Smooth muscle cell (in vitro differentiated cells): ENCODE measurements around the gene ZNF324. TPM values are rescaled to one million over a fixed set of nuclear protein-coding genes. Genes with fewer than 3 reads are reported as not detected.
A peak's percentile ranks its signal among the peaks of the same experiment; 100 is the strongest.

ENCODE experiments used
- DNase-seq: peaks from one replicate; lab custom pipeline; 2025; ENCODE audit not compliant: unreplicated experiment; lab: John Stamatoyannopoulos, UW
- H2AFZ ChIP-seq: fragments of 200-600 bp; sonication (generic); 2 replicates; pipeline ENCODE4 v1.6.0; 2016; ENCODE audit warnings: antibody characterized with exemption, low read depth, mild to moderate bottlenecking
- H3F3A ChIP-seq: fragments of 200-600 bp; sonication (generic); 2 replicates; pipeline ENCODE4 v1.6.0; 2017; ENCODE audit warnings: antibody characterized with exemption, low read depth
- H3K27ac ChIP-seq: fragments of 200-600 bp; sonication (generic); 2 replicates; pipeline ENCODE4 v1.5.1; 2016; ENCODE audit warnings: low read depth, mild to moderate bottlenecking
- H3K27me3 ChIP-seq: fragments of 200-600 bp; sonication (generic); 2 replicates; pipeline ENCODE4 v1.6.1; 2016; ENCODE audit warnings: low read depth, mild to moderate bottlenecking
- H3K36me3 ChIP-seq: fragments of 200-600 bp; sonication (generic); 2 replicates; pipeline ENCODE4 v1.5.1; 2016; ENCODE audit warnings: low read depth
- H3K4me1 ChIP-seq: fragments of 200-600 bp; sonication (generic); 2 replicates; pipeline ENCODE4 v1.5.1; 2016; ENCODE audit warnings: low read depth
- H3K4me2 ChIP-seq: fragments of 200-600 bp; sonication (generic); 2 replicates; pipeline ENCODE4 v1.6.0; 2016; ENCODE audit warnings: mild to moderate bottlenecking
- H3K4me3 ChIP-seq: fragments of 200-600 bp; sonication (generic); 2 replicates; pipeline ENCODE4 v1.5.1; 2016; ENCODE audit warnings: mild to moderate bottlenecking
- H3K79me2 ChIP-seq: fragments of 200-600 bp; sonication (generic); 2 replicates; pipeline ENCODE4 v1.6.0; 2016; ENCODE audit warnings: low read depth, mild to moderate bottlenecking
- H3K9ac ChIP-seq: fragments of 200-600 bp; sonication (generic); 2 replicates; pipeline ENCODE4 v1.6.0; 2016; ENCODE audit warnings: low read depth
- H3K9me3 ChIP-seq: fragments of 200-600 bp; sonication (generic); replicated peaks from 2 replicates; pipeline ENCODE4 v1.5.1; 2016; ENCODE audit warnings: low read depth
- H4K20me1 ChIP-seq: fragments of 200-600 bp; sonication (generic); 2 replicates; pipeline ENCODE4 v1.6.0; 2016; ENCODE audit warnings: low read depth
- WGBS: methylation state at CpG from one replicate; pipeline ENCODE4 v1.1.7; 2016; ENCODE audit warnings: low lambda C conversion rate; 5-methylcytosine and 5-hydroxymethylcytosine counted together
- polyA plus RNA-seq: library from polyadenylated mRNA; unstranded; fragments of >200 nt; fragmentation: Nextera tagmentation; extraction: Ambion mirVana; gene quantifications from 2 replicates; pipeline ENCODE4 v1.2.1, GENCODE V29; 2016
- total RNA-seq: library from RNA; depleted of rRNA; stranded (reverse); fragments of >200 nt; gene quantifications from 2 replicates; pipeline ENCODE4 v1.2.3, GENCODE V29; 2014
- TF ChIP-seq, protein P1 (sequence below): fragments of 200-600 bp; sonication (generic); IDR thresholded peaks from 2 replicates; pipeline ENCODE4 v1.5.1; 2017; ENCODE audit warnings: borderline replicate concordance, mild to moderate bottlenecking, antibody characterized with exemption; ENCODE audit not compliant: insufficient read depth, poor library complexity, severe bottlenecking

The ZNF324 gene
- total and polyA plus RNA-seq, 2 experiments from 2014 or later = 8.8 to 10.2 TPM

DNA sequence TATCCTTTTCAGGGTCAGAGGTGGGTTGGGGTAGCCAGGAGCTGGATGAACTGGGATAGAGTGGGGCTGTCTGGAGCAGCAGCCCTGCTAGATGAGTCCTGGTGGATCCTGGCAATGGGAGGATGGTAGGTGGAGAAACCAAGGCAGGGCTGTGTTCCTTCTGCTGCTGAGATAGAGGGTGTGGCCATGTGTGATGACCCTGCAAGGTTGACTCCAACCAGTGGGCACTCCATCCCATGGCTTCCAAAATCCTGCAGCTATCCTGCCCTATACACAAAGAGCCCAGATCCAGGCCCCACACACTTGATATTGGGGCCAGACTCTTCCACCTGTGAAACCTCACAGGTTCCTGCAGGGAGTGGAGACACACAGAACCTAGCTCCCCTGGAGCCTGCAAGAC, 6.9 kb downstream of the ZNF324 start:
- H3K27me3 ChIP-seq = no peaks in the 10 kb centered on the region
- H3K4me3 ChIP-seq = no peak overlapping the region
- TF ChIP-seq, protein P1, sequence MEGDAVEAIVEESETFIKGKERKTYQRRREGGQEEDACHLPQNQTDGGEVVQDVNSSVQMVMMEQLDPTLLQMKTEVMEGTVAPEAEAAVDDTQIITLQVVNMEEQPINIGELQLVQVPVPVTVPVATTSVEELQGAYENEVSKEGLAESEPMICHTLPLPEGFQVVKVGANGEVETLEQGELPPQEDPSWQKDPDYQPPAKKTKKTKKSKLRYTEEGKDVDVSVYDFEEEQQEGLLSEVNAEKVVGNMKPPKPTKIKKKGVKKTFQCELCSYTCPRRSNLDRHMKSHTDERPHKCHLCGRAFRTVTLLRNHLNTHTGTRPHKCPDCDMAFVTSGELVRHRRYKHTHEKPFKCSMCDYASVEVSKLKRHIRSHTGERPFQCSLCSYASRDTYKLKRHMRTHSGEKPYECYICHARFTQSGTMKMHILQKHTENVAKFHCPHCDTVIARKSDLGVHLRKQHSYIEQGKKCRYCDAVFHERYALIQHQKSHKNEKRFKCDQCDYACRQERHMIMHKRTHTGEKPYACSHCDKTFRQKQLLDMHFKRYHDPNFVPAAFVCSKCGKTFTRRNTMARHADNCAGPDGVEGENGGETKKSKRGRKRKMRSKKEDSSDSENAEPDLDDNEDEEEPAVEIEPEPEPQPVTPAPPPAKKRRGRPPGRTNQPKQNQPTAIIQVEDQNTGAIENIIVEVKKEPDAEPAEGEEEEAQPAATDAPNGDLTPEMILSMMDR = no peak
- H4K20me1 ChIP-seq = peaks cover 15% of the 10 kb centered on the region
- H2AFZ ChIP-seq = no peak overlapping the region
- no peaks in the 10 kb centered on the region for H3K79me2 ChIP-seq
- H3K4me2 ChIP-seq = no peak overlapping the region
- no peak for DNase-seq
- H3K27ac ChIP-seq = no peak overlapping the region
- H3K4me1 ChIP-seq = peaks cover 16% of the 10 kb centered on the region
- H3K9me3 ChIP-seq = no peaks in the 10 kb centered on the region
- H3K9ac ChIP-seq = no peak overlapping the region
- no peaks in the 10 kb centered on the region for H3K36me3 ChIP-seq
- H3F3A ChIP-seq = peaks cover 6% of the 10 kb centered on the region

DNA sequence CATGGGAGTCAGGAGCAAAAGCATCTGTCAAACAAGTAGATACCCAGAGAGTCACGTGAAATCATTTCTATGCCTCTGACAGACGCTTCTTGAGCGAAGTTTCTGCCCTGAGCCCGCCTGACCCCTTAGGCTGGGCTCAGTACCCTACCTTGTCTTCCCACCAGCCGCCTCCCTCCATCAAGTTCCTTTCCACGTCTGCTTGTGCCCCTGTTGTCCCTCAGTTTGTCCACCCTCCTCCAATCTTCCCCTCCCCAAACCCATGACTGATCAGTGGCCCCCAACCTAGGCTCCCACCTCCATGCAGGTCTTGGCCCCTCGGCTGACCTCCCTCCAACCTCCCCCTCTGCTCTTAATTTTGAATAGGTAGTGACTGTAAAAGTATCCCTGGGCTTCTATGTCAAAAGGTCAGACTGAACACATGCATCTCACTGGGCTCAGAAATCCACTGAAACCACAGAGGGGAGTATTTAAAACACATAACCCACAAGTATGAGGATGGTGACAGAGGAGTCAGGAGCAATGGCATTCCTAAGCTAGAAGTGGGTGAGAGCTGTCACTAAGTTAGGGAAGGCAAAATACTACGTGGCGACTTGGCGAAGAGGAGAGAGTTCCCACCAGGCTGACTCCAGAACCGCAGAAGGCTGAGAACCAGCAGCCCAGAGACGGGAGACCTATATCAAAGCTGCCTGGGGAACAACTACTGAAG, 7.6 kb downstream of the ZNF324 start:
- peak overlapping the region; percentile 54 for H3K4me3 ChIP-seq
- peak overlapping the region; percentile 89 for H3K4me2 ChIP-seq
- H3K9me3 ChIP-seq = no peaks in the 10 kb centered on the region
- peak overlapping the region; percentile 85 for H3K9ac ChIP-seq
- H3K36me3 ChIP-seq = no peaks in the 10 kb centered on the region
- H3F3A ChIP-seq = peaks cover 6% of the 10 kb centered on the region
- no peak for DNase-seq
- peak overlapping the region; percentile 96 for H3K27ac ChIP-seq
- peaks cover 16% of the 10 kb centered on the region for H3K4me1 ChIP-seq
- H3K79me2 ChIP-seq = no peaks in the 10 kb centered on the region
- TF ChIP-seq, protein P1 = no peak
- no peak overlapping the region for H2AFZ ChIP-seq
- H4K20me1 ChIP-seq = peaks cover 9% of the 10 kb centered on the region
- WGBS = 77% methylated on average over 12 of the region's 12 CpGs
- no peaks in the 10 kb centered on the region for H3K27me3 ChIP-seq

DNA sequence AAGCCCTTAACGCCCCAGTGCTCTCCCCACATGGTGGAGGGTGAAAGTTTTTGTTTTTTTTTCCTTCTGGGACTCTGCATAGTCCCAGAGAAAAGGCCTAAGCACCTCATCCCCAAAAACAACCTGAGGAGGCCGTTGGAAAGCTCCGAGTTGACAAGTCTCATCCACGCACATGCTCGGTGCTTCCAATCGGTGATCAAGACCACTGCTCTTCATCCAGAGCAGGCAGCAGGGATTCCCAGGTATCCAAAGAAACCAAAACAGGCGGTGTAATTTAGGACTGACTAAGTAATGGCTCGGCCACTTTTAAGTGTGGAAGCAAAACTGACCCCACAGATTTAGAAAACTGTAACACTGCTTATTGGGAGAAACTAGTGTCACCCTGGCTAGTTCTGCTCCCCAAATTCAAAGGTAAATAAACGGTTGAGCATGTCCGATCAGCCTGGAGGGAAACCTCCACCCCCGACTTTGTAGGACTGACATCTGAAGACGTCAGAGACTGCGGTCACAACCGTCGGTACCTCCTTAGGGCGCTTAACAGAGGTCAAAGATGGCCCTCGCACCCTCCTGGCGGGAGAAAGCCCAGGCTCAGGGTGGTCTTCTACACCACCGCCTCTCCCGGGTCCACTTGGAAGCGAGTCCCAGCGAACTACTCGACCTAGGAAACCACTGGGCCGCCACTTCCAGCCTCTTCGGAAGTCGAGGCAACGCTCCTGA, 8.3 kb downstream of the ZNF324 start:
- peak overlapping the region; percentile 89 for H3K4me2 ChIP-seq
- 29% methylated on average over 27 of the region's 27 CpGs for WGBS
- peaks cover 6% of the 10 kb centered on the region for H3F3A ChIP-seq
- H2AFZ ChIP-seq = no peak overlapping the region
- no peaks in the 10 kb centered on the region for H3K9me3 ChIP-seq
- no peaks in the 10 kb centered on the region for H3K79me2 ChIP-seq
- H3K36me3 ChIP-seq = no peaks in the 10 kb centered on the region
- peaks cover 16% of the 10 kb centered on the region for H3K4me1 ChIP-seq
- H3K9ac ChIP-seq = peak overlapping the region; percentile 85
- H3K27me3 ChIP-seq = no peaks in the 10 kb centered on the region
- no peak for DNase-seq
- TF ChIP-seq, protein P1 = no peak
- peaks cover 7% of the 10 kb centered on the region for H4K20me1 ChIP-seq
- peak overlapping the region; percentile 96 for H3K27ac ChIP-seq
- H3K4me3 ChIP-seq = peak overlapping the region; percentile 54
